ENCODE measurements around the gene GPRC5A.
A peak's percentile ranks its signal among the peaks of the same experiment; 100 is the strongest.

Gene GPRC5A

DNA sequence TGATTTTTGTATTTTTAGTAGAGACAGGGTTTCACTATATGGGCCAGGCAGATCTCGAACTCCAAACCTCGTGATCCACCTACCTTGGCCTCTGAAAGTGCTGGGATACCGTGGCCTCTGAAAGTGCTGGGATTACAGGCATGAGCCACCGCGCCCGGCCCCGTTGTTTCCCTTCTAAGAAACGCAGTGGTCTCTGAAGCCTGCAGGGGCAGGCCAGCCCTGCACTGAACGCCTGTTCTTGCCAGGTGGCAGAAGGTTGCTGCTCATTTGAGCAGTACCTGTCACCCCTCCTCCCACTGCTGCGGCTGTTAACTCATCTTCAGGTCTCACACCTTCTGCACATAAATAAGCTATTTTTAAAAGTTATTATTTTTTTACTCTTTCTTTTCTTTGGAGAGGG lies 24.3 kb downstream of the GPRC5A start:
- no peak for DNase-seq

DNA sequence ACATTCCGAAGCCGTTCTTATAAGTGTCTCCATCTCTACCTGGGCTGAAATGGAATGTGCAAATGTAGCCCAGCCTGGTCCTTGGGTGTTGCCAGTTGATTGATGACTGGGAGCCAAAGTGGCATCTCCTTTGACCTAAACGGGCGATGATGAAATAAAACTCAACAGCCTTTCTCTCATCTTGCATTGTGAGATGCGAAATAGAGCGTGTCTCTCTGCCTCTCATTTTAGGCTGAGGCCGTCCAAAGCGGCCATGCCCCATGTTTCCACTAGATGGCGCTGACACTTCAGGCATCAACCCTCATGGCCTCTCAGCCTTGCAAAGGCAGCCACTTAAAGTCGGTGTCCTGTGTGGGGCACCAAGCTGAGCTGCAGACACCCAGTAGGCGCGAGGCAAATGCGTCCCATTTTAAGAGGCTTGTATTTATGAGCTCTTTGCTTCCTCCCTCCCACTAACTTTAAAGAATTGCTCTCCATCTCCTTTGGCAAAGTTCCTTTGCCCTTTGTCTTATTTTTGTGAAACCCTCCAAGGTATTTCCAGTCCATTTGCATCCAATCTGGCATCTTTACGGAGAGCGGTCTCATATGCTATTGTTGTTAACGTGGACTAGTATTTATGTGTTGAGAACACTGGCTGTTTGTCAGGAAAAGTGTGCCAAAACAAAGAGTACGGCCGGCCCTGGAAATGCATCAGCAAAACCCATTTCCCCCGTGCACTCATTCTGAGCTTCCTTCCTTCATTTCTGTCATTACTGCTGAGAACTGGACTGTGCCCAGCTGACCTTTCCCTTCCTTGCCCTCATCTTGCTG lies 25.0 kb downstream of the GPRC5A start:
- DNase-seq = peak; percentile 78 to 86

DNA sequence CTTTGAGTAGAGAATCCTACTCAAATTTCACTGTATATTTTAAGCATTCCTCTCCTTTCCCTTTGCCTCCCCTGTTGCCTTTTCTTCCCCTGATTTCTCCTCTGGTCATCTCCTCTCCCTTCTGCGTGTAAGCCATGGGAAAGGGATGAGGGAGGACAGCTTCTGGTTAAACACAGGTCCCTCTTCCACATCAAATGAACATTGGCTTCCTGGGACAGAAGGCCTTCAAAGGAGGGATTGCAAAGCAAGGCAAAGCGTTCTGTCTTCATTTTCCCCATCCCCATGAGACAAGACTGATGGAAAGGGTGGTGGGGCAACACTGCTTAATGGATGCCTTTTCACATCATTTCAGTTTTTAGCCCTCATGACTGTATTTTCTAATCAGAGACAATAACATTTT lies 26.2 kb downstream of the GPRC5A start:
- no peak for DNase-seq

DNA sequence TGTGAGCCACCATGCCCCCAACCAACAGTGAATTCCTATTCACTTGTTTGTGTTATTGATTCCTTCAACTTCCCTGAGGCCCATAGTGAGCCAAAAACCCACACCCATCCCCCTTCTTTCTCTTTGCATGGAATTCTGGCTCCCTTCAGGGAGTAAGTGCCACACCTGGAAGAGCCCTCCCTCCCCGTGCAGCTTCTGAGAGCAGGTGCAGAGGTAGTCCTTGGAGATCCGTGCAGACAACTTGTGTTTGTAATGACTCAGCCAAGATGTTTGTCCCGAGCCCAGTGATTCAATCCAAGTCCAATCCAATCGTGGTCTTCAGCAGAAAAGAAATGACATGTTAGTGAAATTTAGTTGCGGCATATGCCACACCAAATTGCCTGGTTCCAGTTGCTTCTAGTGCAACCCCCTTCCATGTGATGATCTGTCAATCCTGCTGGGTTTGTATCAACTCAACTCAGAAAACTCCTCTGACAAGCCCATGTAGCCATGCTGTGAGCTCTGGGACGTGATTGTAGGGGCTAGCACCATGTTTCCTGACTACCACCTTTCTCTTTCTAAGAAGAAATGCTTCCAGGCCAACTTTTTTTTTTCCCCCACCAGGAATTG lies 27.5 kb downstream of the GPRC5A start:
- DNase-seq = no peak

DNA sequence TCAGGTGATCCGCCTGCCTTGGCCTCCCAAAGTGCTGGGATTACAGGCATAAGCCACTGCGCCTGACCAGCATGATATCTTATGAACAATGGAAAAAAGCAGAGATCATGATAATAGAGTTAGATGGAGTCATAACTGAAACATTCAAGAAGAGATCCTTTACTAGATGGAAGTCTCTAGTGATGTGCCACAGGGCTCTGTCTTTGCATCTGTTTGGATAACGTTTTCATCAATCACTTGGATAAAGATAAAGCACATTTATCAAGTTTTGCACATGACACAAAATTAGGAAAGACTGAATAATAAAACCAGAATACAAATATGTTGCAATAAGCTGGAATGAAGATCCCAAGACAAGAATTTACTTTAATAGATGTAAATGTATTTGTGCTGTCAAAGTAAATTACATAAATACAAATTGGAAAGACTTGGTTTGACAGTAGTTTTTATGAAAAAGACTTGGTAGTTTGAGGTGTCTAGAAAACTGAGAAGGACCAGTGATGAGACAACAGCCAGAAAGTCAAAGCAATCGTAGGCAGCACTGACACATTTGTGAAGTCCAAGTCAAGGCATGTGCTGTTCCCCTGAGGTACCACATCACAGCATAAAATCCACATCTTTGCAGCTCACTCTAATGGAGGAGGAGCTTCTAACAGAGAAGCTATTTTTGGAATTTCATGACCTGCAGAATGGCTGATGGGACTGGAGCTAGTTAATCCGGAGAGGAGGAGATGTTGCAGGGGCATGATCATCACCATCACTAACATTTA lies 28.5 kb downstream of the GPRC5A start:
- no peak for DNase-seq

DNA sequence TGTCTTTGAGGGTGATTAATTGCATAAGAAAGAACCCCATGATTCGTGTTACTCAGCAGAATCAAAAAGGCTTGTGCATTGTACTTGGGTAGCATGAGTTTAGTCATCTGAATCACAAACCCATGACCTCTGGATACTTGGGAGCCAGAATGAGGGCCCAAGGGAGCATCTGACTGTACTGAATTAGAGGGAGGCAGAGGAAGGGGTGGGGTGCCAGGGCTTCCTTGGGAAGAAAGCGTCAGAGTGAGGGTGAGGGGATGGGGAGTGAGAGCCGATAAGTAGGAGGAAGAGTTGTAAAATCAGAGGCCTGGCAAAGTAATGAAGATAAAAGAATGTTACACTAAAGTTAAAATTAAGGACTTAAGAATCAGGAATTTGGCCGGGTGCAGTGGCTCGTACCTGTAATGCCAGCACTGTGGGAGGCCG lies 30.8 kb downstream of the GPRC5A start:
- DNase-seq = no peak

DNA sequence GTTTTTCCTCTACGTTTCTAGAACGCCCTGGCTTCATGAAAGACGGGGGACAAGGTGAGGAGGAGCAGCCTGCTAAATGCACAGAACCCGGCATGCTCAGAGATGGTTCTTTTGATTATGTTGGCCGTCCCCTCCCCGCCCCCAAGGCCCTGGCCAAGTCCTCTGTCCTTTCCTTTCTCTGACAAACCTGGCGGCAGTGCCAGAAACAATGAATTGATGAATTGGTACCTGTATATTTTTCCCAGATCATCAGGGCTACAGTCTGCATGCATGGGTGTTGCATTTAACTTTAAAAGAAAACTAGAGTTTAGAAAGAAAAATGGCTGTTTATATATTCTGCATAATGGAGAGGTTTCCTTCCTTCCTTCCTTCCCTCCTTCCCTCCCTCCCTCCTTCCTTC lies 31.6 kb downstream of the GPRC5A start:
- no peak for DNase-seq

DNA sequence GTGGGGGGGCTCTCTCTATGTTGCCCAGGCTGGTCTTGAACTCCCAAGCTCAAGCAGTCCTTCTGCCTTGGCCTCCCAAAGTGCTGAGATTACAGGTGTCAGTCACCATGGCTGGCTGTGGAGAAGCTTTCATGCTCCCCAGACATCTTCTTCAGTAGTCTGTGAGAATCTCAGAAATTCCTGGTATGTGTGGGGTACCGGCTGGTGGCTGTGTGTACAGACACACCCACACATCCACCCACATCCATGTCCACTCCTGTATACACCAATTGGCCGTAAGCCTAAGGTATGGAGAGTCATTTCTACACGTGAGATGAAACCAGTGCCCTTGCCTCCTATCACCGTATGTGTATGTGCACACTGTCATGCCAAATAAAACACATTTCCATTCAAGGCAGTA lies 32.8 kb downstream of the GPRC5A start:
- no peak for DNase-seq

DNA sequence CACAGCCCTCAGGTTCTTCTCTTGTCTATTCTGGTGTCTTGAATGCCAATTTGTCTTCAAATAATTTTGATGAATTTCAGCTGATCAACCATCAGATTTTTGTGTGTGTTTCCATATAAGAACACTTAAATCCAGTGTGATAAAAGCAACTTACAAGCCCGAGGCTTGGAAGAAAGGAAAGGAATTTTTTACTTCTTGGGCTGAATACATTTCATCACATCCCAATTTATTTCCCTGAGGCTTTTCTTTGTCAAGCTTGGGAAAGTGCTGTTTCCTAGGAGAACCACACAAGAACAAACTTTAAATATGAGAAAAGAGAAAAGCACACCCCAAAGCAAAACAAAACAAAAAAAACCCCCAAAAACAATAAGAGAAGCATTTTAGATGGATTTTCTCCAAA lies 34.0 kb downstream of the GPRC5A start:
- DNase-seq = no peak

DNA sequence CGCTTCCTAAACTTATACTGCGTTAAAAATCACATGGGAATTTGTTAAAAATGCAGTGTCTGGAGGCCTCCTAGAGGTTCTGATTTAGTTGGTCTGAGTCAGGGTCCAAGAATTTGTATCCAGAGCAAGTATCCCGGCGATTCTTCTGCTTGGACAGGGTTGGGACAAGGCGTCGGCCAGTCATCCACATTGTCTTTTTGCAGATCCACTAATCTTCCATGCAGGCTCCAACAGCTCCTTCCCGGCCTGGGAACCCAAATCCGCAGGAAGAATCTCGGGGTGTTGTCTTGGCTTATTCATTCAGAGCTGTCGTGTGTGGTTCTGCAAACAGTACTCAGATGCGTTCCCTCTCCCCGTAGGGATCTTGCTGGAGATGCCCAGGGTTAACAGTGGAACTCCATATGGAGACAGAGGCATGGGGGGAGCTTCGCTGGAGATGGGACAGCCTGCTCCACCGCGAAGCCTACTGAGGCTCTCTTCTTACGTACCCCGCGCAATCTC lies 35.3 kb downstream of the GPRC5A start:
- DNase-seq = no peak

DNA sequence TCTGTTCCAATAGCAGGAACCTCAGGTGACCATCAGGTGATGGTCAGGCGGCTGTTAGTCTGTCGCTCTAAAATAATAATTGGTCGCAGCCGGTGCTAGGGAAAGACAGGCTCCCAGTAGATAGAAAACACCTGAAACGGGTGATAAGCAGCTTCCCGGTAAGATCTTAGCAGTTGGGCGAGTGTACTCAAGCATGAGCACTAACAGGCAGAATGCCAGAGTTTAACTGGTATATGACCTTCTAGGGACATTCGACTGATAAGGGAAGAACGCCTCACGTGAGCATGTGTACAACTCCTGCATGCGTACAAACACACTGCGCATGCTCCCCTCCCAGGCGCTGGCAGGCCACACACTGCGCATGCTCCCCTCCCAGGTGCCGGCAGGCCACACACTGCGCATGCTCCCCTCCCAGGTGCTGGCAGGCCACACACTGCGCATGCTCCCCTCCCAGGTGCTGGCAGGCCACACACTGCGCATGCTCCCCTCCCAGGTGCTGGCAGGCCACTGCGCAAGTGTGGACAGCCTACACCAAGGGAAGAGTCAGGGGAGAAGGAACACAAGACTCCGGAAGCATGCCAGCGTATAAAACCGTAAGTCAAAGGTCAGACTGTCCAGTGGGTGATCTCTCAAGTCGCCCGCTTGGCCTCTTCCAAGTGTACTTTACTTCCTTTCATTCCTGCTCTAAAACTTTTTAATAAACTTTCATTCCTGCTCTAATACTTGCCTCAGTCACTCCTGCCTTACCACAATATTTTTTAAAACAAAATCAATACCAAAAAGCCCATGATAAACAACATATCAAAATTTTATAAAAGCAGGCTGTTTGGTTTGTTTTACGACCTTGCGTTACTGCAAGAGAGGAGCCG lies 36.1 kb downstream of the GPRC5A start:
- DNase-seq = peak; percentile 61 to 72

DNA sequence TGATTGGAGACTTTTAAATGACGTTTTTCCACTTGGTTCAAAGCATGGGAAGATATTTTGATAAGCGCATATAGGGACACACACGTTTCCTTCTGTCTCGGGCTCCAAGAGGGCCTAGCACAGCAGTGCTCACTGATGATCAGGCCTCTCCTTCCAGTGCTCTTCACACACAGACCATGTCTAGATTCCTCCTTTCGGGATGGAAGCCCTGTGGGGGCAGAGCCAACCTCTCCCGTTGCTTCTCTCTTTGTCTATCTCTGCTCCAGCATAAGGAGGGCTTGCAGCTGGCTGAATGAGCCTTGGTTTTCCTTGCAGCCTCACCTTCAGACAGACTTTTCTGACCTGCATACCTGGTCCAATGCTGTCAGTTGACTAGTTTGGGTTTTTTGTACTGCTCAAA lies 38.3 kb downstream of the GPRC5A start:
- no peak for DNase-seq

DNA sequence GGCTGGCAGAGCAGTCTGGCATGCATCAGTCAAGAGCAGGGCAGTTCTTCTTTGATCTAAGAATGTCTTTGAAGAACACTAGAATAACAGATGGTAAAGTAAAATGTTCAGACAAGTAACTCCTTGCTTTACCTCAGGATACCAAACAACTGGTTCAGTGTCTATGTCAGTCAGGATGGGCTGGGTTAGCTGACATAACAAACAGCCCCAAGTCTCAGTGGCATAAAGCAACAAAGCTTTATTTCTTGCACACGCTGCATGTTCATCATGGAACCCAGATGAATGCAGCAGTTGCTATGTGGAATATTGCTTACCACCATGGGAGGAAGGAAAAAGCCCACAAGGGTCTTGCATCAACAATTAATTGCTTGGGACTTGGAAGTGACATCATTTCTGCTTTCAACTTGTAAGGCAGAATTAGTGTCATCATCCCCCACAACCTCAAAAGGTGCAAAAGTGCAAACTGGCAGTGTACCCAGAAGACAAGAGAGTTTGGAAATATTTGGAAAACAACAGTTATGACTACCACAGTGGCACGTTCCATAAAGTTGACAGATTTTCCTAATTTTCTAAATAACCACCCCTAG lies 39.4 kb downstream of the GPRC5A start:
- DNase-seq = no peak

DNA sequence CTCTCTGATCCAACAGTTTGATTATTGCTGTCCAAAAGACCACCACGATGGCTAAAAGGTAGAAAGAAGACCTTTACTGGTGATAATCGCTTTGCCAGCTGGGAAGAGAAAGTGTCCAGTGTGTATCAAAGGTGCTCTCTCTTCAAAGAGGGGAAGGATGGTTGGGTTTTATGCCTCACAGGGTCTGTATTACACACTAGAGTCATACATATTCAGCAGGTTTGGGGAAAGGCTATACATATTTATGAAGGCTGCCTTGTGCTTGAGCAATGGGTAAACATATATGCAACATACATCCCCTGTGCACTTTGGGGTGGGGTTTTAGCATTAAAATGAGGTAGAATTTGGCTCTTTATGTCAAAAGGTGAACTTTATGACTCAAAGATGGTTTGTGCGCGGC lies 42.4 kb downstream of the GPRC5A start:
- DNase-seq = no peak

DNA sequence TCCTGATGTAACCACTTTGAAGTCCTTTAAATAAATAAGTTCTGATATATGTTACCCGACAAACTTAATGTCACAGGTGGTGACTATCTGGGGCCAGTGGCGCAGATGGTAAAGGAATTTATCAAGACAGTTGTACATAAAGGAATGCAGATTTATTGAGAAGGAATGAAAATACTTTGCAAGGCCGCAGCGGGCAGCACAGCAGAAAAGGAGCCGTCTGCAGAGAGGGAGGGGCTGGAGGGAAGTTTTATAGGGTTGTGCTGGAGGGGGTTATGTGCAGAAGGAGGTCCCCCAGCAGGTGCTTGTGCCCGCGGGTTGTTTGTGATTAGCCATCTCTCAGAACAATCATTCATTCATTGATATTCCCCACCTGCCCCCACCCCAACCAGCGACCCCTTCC lies 43.2 kb downstream of the GPRC5A start:
- no peak for DNase-seq

DNA sequence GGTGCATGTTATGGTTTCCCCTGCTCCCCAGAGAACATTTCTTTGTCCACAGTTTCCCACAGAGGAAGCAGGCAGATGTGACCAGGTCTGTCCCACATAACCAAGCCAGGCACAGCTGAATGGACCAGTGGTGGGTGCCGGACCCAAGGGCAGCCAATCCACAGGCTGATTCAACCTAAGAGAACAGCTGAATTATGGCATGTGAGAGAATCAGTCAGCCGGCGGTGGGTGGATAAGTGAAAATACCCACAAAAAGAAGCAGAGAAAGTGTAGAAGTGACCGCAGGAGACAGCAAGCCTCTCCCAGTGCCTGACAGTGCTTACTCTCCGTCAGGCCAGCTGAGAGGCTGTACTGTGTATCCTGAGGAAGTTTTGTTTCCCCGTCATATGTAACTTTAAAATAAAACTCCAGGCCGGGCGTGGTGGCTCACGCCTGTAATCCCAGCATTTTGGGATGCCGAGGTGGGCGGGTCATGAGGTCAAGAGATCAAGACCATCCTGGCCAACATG lies 45.7 kb downstream of the GPRC5A start:
- DNase-seq = no peak

DNA sequence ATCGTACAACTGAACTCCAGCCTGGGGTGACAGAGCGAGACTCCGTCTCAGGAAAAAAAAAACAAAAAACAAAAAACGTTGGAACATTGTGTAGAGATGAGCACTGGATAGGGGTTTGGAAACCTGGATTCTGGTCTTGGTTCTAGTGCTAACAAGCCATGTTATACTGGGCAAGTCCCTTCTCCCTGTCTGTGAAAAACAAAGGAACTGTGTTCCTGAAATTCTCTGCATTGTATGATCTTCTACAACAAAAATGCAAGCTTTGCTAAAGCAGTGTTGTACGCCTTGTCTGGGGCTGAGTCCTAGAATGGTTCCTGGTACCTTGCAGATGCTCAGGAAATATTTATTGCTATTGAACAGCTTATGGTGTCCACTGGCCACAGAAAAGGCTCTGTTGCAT lies 47.2 kb downstream of the GPRC5A start:
- no peak for DNase-seq

DNA sequence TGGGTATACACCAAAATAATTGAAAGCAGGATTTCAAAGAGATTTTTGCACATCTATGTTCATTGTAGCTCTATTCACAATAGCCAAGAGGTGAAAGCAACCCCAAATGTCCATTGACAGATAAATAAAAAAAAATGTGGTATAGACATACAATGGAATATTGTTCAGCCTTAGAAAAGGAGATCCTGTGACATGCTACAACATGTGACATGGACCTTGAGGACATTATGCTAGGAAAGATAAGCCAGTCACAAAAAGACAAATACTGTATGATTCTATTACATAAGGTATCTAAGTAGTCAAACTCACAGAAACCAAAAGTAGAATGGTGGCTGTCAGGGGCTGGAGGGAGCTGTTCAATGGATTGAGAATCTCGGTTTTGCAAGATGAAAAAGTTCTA lies 48.5 kb downstream of the GPRC5A start:
- no peak for DNase-seq

DNA sequence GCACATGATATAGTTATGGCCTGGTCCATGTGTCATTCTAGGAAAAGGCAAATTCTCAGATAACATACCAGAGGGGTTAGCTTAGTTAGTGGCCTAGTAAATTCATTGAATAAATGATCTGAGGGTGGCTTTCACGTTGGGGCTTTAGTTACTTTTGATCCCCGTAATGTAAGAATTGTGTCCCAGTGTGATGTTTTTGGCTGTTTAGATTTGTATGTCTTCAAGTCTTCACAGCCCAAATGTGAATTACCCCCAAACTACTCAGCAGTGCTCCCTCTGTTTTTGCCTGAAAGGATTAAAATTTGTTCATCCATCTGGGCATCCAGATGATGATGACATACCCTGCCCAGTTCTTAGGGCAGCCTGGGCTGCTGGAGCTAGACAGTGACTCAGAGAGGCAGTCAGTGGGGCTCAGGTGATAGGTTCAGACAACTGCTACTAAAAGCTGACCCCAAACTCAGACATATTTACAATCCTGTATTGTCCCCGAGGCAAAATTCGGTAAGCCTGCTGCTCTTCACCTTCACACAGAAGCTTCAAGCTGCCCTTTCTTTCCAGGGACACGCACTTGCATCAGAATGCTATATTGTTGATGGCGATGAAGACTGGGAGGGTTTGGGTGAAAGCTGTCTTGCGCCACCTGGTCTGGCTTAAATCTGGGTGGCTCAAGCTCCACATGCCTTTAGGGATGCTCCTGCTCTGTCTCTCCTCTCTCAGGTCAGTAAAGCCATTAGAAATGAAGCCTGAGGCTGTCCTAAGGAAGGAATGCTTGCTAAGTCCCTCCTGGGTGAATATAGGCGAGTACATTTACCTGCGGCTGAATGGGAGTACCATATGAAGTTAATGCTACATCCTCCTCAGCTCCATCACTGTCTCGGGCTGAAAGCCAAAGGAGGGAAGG lies 50.3 kb downstream of the GPRC5A start:
- no peak for DNase-seq

DNA sequence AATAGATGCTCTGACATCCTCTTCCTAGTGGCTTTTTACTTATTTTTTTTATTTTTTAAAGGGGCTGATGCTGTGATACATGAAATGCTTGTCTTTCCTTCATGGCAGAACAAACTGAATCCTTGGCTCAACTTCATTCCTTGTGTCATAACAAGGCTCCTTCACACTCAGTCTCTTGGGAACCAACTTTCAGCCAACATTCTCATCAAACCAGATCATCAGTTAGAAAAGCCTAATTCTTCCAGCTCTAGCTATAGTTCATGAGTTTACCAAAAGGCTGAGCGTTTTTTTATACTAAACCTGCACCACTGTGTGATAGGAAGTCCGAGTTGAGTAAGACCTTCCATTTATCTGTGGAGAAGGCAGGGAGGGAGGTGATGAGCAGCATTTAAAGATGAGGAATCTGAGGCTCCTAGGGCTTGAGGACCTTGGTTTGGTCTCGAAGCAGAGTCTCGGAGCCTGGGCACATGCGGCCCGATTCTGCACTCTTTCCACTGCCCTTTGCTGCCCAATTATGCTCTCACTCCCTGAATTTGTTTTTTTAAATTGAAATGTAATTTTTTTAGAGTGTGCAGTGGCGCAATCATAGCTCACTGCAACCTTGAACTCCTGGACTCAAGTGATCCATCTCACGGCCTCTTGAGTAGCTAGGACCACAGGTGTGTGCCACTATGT lies 52.4 kb downstream of the GPRC5A start:
- no peak for DNase-seq

Data from CD4-positive, alpha-beta T cell treated with Interferon alpha-2 for 1 hour (primary cell).